Measurements from ENCODE around the gene TRIM32. TPM values are rescaled to one million over a fixed set of nuclear protein-coding genes. Genes with fewer than 3 reads are reported as not detected.

TRIM32 gene
- total RNA-seq, 1 experiment from 2014 or later = 23.2 TPM

DNA sequence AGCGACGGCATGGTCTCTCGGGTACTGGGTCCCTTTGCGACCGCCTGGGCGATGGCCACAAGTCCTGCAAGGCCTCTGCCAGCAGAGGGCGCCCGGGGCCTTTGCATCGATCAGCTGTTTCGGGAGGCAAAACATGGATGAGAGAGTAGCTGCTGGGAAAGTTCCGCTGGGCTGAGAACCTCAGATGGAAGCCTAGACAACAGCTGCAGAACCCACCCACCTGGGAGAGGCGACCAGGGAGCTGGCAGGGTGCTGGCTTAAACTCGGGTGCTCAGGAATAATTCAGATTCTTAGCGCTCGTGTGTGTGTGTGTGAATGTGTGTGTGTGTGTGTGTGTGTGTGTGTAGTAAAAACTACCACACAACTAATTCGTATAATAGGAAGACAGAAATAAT, 50.0 kb downstream of the TRIM32 start:
- H3K9ac ChIP-seq (ENCODE audit: low read length) = no peak overlapping the region
- H3K4me2 ChIP-seq (ENCODE audit: low read length) = peak overlapping the region; percentile 19; the same call in 1 of the 2 replicates
- ATAC-seq (peak; percentile 97), DNase-seq (ENCODE audit: low read depth, low spot score) (peak; percentile 64)
- no TSS peak for BruUV-seq (replicated peaks)
- TF ChIP-seq RAD21 (IDR thresholded peaks at IDR 0.05; ENCODE audit: low read depth) = peak; percentile 86
- TF ChIP-seq CEBPB (IDR thresholded peaks at IDR 0.05; ENCODE audit: low read depth) = no peak
- no peak for TF ChIP-seq TCF7L2 (IDR thresholded peaks at IDR 0.05; ENCODE audit: borderline replicate concordance, extremely low read depth, insufficient read depth, insufficient read length)
- TF ChIP-seq FOSL1 (IDR thresholded peaks at IDR 0.05; ENCODE audit: low read depth) = no peak
- TF ChIP-seq, protein P1, sequence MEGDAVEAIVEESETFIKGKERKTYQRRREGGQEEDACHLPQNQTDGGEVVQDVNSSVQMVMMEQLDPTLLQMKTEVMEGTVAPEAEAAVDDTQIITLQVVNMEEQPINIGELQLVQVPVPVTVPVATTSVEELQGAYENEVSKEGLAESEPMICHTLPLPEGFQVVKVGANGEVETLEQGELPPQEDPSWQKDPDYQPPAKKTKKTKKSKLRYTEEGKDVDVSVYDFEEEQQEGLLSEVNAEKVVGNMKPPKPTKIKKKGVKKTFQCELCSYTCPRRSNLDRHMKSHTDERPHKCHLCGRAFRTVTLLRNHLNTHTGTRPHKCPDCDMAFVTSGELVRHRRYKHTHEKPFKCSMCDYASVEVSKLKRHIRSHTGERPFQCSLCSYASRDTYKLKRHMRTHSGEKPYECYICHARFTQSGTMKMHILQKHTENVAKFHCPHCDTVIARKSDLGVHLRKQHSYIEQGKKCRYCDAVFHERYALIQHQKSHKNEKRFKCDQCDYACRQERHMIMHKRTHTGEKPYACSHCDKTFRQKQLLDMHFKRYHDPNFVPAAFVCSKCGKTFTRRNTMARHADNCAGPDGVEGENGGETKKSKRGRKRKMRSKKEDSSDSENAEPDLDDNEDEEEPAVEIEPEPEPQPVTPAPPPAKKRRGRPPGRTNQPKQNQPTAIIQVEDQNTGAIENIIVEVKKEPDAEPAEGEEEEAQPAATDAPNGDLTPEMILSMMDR (IDR thresholded peaks at IDR 0.05 in 2 of 3, conservative IDR thresholded peaks at IDR 0.05 in 1 of 3; ENCODE audit: borderline replicate concordance in 1 of 3, insufficient read depth in 1 of 3, low read depth in 2 of 3, low read length in 2 of 3) = peak; percentile 63 to 95 (median 92); a peak in 5 of 6 replicates
- TF ChIP-seq JUND (IDR thresholded peaks at IDR 0.05) = no peak
- 0 out of 2 replicates have a peak, but pooled peaks have one; percentile 33 for TF ChIP-seq CBX3 (IDR thresholded peaks at IDR 0.05; ENCODE audit: low read depth)
- TF ChIP-seq, protein P2, sequence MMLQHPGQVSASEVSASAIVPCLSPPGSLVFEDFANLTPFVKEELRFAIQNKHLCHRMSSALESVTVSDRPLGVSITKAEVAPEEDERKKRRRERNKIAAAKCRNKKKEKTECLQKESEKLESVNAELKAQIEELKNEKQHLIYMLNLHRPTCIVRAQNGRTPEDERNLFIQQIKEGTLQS (IDR thresholded peaks at IDR 0.05) = no peak
- no peak for TF ChIP-seq SP1 (IDR thresholded peaks at IDR 0.05; ENCODE audit: low read depth)
- peaks cover 21% of the 10 kb centered on the region for H3K27me3 ChIP-seq (ENCODE audit: insufficient read depth, low read length)
- intact Hi-C loops (cut with micrococcal nuclease) = loop anchor here (1.0 to 10.0 kb wide), 2 partner anchors 123 to 678 kb away; partner anchors contain the start of gene ASTN2
- no peaks in the 10 kb centered on the region for H4K20me1 ChIP-seq (ENCODE audit: insufficient read depth)
- POLR2A ChIA-PET = no interaction called here
- H2AFZ ChIP-seq (ENCODE audit: low read depth, low read length, poor library complexity, severe bottlenecking) = no peak overlapping the region
- H3K4me3 ChIP-seq (replicated peaks in 1 of 2; ENCODE audit: low read depth in 1 of 2, low read length in 2 of 2) = no peak overlapping the region
- no peaks in the 10 kb centered on the region for H3K79me2 ChIP-seq (ENCODE audit: insufficient read depth, low read length)
- no peaks in the 10 kb centered on the region for H3K9me2 ChIP-seq (ENCODE audit: insufficient read depth)
- no peaks in the 10 kb centered on the region for H3K9me3 ChIP-seq (ENCODE audit: control insufficient read depth in 1 of 2, insufficient read depth in 1 of 2, low read depth in 1 of 2, low read length in 2 of 2)
- H3K27ac ChIP-seq (ENCODE audit: low read depth, low read length) = no peak overlapping the region
- H3K36me3 ChIP-seq (ENCODE audit: control insufficient read depth in 1 of 2, insufficient read depth in 2 of 2, low read length in 2 of 2) = no peaks in the 10 kb centered on the region
- no peaks in the 10 kb centered on the region for H3K4me1 ChIP-seq (ENCODE audit: control insufficient read depth in 1 of 2, insufficient read depth in 2 of 2, low read length in 2 of 2)
- CTCF ChIA-PET = interaction anchor here (0.6 to 4.2 kb wide), 4 partner anchors 84 to 189 kb away, joined by 3 to 70 read pairs (median 3); no protein-coding TSS in a partner anchor
- RAD21 ChIA-PET (ENCODE audit: low non-redundant PET in 1 of 2, low total read pairs in 2 of 2, uncharacterized antibody in 2 of 2, unreplicated experiment in 2 of 2) = interaction anchor here (0.7 to 1.5 kb wide), 3 partner anchors 123 to 1660 kb away, joined by 3 to 17 read pairs (median 5); no protein-coding TSS in a partner anchor
